ENCODE data around the gene TTLL6.

TTLL6 gene

GRCh38 chr17:48761114-48761513 is 55.9 kb downstream of the TTLL6 start:
- no peak for DNase-seq (ENCODE audit: low read depth in 3 of 3, low spot score in 1 of 3)

- no peak for DNase-seq (ENCODE audit: low read depth in 3 of 3, low spot score in 1 of 3)
These were observed 56.6 kb downstream of the TTLL6 start for GRCh38 chr17:48760411-48760810.

- no peak for DNase-seq (ENCODE audit: low read depth in 3 of 3, low spot score in 1 of 3)
These were observed 57.7 kb downstream of the TTLL6 start for GRCh38 chr17:48759288-48759687.

DNA sequence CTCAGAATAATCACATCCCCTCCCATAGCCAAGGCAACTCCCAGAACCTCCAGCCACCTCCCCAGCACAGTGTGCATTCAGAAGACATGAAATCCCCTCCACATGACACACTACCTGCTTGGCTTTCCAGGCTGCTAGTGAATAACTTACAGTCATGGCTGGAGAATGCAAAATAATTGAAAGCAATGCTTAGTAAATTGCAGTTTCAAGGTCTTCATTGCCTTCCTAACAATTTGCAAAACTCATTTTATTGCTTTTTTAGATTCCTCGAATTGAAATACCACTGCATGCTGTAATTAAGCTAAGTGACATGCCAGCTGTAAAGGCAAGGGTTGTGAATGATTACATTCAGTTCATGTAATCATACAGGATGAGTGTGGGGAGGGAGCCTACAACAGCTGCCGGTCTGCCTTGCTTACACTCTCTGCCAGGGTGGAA is 59.5 kb downstream of the TTLL6 start:
- no peak for DNase-seq (ENCODE audit: low read depth in 3 of 3, low spot score in 1 of 3)

DNA sequence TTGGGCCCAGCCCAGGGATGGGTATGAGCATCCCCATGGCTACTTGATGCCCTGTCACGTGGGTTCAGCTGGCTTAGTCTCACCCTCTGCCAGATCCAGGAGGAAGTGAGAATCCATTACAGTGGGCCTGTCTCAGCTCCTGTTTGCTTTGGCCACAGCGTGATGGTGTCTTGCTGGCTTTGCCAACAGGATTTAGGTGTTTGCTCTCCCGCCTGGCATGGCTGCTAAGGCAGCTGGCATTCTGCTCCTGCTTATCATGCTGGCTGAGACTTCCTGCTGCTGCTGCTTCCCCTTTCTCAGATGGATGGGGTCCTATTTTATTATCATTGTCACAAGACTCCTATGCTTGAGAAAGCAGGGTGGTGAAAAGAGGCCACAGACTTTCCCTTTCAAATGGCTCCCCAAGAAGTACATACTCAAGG is 60.2 kb downstream of the TTLL6 start:
- no peak for DNase-seq (ENCODE audit: low read depth in 3 of 3, low spot score in 1 of 3)

GRCh38 chr17:48755356-48755755 is 61.7 kb downstream of the TTLL6 start:
- no peak for DNase-seq (ENCODE audit: low read depth in 3 of 3, low spot score in 1 of 3)

- no peak for DNase-seq (ENCODE audit: low read depth in 3 of 3, low spot score in 1 of 3)
These were observed 62.3 kb downstream of the TTLL6 start for GRCh38 chr17:48754500-48755261.

DNA sequence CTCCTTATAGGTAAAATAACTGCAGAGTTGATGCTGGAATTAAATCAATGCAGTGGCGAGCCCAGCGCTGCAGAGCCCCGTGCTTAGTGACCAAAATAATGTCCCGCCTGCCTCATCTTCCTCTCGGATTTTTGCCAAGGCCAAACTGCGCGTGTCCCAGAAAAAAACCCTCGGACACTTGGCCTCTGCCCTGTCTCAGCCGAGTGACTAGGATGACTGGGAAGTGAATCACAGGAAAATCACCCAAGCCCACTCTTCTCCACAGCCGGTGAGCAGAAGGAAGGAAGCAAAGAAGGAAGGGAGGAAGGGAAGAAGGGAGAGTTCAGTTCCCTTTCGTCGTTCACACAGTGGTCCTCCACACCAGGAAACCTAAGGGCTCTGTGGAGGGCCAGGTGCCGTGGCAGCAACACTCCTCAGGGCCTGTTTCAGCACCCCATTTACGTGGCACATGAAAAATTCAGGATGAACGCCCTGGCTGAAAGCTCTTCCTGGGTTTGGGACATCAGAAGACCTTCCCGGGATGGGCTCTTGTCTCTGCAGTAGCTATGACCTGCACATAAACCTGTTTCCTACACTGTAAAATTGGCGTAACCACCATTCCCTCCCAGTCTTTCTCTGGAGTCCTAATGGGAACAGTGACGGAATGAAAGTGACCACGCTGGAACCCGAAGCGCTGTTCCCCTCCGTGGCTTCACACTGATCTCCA is 63.1 kb downstream of the TTLL6 start:
- no peak for DNase-seq (ENCODE audit: low read depth in 3 of 3, low spot score in 1 of 3)

GRCh38 chr17:48752399-48753288 is 64.4 kb downstream of the TTLL6 start:
- DNase-seq (ENCODE audit: low read depth in 3 of 3, low spot score in 1 of 3) = no peak

- DNase-seq (ENCODE audit: low read depth in 3 of 3, low spot score in 1 of 3) = no peak
These were observed 65.2 kb downstream of the TTLL6 start for GRCh38 chr17:48751733-48752398.

DNA sequence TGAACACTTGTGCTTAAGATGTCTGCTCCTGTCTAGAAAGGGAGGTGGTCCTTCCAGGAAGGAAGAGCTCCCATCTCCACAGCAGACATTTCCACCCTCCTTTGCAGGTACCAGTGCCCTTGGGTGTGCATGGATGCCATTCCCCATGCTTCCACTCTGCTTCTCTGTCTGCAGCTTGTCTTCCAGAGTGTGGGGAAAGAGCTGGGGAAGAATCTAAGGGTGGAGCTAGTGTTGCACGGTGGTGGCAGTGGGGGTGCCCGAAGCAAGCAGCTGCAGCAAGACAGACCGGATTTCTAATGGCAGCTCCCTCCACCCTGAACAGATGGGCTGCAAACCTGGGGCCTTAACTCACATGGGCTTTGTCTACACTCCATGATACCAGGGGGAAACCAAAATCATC is 65.9 kb downstream of the TTLL6 start:
- no peak for DNase-seq (ENCODE audit: low read depth in 3 of 3, low spot score in 1 of 3)

DNA sequence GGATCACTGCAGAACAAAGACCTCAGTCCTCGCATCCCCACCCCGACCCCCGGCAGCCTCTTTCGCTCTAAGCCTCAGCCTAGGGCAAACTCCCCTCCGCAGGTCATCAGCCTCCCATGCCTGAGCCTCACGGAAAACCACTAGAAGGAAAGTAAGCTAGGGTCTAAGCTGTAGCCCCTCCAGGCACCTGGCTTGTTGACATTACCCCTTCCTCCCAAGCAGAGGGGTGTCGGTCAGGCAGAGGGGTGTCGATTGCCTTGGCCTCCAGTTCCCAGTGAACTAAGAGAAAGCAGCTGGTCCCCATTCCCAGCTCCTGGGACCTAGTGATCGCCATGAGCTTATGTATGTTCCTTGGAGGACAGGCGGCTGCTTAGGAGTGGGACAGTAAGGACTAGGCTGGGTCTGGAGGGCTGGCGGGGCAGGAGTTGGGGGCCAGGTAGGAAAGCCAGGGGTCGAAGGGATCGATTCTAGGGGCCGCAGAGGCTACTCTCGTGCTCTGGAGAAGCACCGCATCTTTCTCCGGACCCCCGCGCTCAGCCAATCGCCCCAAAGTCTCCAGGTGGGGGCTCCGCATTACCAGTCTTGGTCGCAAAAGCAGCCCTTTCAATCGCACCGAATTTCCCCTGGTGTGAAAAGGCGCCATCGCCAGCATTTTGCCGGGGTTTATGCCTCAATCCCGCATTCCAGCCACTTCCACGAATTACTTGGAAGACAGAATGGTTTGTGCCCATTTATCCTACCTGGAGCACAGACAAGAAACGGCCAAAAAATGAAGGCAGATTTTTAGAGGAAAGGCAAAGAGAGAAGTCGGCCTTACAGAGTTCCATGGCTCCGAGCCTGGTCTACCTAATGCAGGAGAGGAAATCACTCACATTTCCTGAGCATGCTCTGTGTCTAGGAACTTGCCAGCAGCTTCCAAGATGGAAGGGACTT is 67.1 kb downstream of the TTLL6 start:
- no peak for DNase-seq (ENCODE audit: low read depth in 3 of 3, low spot score in 1 of 3)

DNA sequence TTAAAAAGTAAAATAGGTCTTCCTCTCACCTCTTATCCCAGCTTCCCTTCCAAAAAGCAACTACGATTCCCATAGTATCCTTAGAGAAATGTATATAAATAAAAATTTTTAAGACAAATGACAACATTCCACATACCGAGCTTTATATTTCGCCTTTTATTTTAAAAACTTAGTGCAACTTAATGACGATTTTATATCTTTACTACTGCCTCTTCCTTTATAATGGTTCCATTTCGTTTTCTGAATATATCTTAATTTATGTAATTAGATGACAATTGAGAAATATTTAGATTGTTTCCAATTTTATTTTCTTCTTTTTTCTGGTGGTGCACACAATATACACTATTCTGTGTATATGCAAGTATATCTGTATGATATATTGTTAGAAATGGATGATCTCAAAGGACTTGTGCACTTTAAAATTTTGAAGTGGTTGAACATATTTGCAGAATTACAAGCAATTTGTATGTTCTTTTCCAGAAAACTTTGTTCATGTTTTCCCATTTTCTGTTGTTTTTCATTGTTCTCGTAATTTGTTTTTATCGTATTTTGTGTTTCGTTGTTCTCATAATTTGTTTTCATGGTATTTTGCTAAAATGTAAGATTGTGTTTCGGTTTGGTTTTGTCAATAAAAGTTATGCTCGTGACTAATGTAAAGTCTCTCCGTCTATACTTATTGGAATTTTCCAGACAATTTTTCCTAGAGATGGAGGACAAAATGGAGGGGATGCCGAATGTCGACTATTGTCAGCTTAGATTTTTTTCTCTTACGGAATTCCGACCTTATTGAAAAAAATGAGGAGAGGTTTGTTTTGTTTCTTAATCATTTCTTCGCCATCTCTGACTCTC is 68.1 kb downstream of the TTLL6 start:
- no peak for DNase-seq (ENCODE audit: low read depth in 3 of 3, low spot score in 1 of 3)

- no peak for DNase-seq (ENCODE audit: low read depth in 3 of 3, low spot score in 1 of 3)
These were observed 69.3 kb downstream of the TTLL6 start for GRCh38 chr17:48747445-48748363.

- DNase-seq (ENCODE audit: low read depth in 3 of 3, low spot score in 1 of 3) = no peak
These were observed 70.0 kb downstream of the TTLL6 start for GRCh38 chr17:48746916-48747444.

- no peak for DNase-seq (ENCODE audit: low read depth in 3 of 3, low spot score in 1 of 3)
These were observed 71.4 kb downstream of the TTLL6 start for GRCh38 chr17:48745381-48746275.

DNA sequence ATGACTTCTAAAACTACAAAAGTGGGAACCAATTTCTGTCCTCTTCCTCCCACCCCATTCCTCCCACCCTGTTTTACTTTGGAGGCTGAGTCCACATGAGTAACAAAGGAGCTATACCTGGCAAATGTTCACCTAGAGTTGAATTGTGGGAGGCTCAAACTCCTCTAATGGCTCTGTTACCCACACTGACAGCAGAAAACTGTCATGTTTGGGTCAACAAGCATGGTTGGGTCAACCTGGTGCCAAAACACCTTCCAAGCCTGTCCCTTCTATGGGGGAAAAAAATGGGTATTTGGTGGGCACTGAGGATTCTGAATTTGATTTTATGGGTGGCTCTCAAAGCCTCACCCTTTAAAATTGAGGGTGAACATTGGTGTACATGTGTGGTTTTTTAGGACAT is 76.5 kb downstream of the TTLL6 start:
- DNase-seq (ENCODE audit: low read depth in 3 of 3, low spot score in 1 of 3) = no peak

Data from stimulated activated CD4-positive, alpha-beta T cell treated with anti-CD3 and anti-CD28 coated beads, TNF-alpha, amount 100 ng/mL, for 1 hour (primary cell).